ENCODE data around the gene CD82. TPM values are rescaled to one million over a fixed set of nuclear protein-coding genes. Genes with fewer than 3 reads are reported as not detected.

Gene CD82
- polyA plus RNA-seq, 1 donor from 2014 or later: 0.84 TPM

DNA sequence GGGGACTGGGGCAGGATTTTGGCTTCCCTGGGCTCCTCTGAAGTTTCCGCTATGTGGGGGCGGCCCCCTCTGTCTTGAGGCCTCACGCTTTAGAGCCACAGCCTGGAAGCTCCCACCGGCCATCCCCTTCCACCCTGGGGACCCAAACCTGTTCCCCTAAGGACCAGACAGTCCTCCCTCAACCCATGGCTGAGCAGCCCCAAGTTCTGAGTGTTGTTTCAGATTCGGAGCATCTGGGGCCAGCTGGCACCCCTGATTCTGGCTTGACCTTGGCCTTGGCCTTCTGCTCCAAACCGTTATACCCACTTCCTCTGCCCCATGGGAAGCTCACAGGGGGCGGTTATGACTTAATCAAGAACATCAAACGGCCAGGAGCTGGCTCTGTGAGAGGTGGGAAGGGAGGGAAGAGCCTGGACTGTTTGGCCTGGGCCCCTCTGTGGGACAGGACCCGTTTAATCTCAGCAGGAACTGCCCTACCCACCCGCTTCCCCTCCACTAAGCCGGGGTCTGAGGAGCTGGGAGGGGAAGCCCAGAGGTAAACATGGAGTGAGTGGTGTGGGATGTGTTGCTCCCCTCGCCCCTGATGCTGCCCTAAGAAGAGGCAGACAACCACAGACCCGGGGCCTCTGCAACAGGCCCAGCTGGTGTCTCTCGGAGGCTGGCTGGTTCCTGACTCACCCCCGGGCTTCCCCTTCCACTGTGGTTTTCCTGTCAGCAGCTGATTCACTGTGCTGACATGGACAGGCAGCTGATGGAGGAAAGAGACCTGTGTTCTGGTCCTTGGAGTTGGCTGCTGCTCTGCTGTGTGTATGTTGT, 3.4 kb downstream of the CD82 start:
- Histone ChIP-seq H3K9ac (ENCODE audit: low read length) (no peak overlapping the region), H3F3A (ENCODE audit: insufficient read depth, low read length, poor library complexity, severe bottlenecking) (no peaks in the 10 kb centered on the region), H3K4me2 (ENCODE audit: low read length) (no peak overlapping the region), H3K27me3 (ENCODE audit: insufficient read depth, low read depth, low read length) (no peaks in the 10 kb centered on the region), H3K79me2 (replicated peaks; ENCODE audit: insufficient read depth, low read length) (peaks cover 24% of the 10 kb centered on the region), H3K36me3 (ENCODE audit: insufficient read depth, low read length) (no peaks in the 10 kb centered on the region), H3K9me3 (ENCODE audit: low read length) (no peaks in the 10 kb centered on the region), H3K9me2 (ENCODE audit: insufficient read depth, low read length) (no peaks in the 10 kb centered on the region), H3K4me3 (ENCODE audit: low read length) (no peak overlapping the region), H4K20me1 (ENCODE audit: insufficient read depth) (no peaks in the 10 kb centered on the region), H2AFZ (ENCODE audit: low read depth, low read length) (no peak overlapping the region), H3K27ac (ENCODE audit: low read length) (no peak overlapping the region)
- TF ChIP-seq MXI1 (conservative IDR thresholded peaks at IDR 0.05; ENCODE audit: poor library complexity, severe bottlenecking) (no peak), EP300 (conservative IDR thresholded peaks at IDR 0.05; ENCODE audit: poor library complexity, severe bottlenecking) (no peak), EZH2 (IDR thresholded peaks at IDR 0.05; ENCODE audit: borderline replicate concordance, insufficient read depth, low read length, poor library complexity, severe bottlenecking) (no peak), RAD21 (conservative IDR thresholded peaks at IDR 0.05) (no peak), POLR2AphosphoS5 (IDR thresholded peaks at IDR 0.05) (no peak), SMC3 (conservative IDR thresholded peaks at IDR 0.05; ENCODE audit: poor library complexity) (no peak)
- TF ChIP-seq, protein P1, sequence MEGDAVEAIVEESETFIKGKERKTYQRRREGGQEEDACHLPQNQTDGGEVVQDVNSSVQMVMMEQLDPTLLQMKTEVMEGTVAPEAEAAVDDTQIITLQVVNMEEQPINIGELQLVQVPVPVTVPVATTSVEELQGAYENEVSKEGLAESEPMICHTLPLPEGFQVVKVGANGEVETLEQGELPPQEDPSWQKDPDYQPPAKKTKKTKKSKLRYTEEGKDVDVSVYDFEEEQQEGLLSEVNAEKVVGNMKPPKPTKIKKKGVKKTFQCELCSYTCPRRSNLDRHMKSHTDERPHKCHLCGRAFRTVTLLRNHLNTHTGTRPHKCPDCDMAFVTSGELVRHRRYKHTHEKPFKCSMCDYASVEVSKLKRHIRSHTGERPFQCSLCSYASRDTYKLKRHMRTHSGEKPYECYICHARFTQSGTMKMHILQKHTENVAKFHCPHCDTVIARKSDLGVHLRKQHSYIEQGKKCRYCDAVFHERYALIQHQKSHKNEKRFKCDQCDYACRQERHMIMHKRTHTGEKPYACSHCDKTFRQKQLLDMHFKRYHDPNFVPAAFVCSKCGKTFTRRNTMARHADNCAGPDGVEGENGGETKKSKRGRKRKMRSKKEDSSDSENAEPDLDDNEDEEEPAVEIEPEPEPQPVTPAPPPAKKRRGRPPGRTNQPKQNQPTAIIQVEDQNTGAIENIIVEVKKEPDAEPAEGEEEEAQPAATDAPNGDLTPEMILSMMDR (IDR thresholded peaks at IDR 0.05; ENCODE audit: poor library complexity, severe bottlenecking): no peak

DNA sequence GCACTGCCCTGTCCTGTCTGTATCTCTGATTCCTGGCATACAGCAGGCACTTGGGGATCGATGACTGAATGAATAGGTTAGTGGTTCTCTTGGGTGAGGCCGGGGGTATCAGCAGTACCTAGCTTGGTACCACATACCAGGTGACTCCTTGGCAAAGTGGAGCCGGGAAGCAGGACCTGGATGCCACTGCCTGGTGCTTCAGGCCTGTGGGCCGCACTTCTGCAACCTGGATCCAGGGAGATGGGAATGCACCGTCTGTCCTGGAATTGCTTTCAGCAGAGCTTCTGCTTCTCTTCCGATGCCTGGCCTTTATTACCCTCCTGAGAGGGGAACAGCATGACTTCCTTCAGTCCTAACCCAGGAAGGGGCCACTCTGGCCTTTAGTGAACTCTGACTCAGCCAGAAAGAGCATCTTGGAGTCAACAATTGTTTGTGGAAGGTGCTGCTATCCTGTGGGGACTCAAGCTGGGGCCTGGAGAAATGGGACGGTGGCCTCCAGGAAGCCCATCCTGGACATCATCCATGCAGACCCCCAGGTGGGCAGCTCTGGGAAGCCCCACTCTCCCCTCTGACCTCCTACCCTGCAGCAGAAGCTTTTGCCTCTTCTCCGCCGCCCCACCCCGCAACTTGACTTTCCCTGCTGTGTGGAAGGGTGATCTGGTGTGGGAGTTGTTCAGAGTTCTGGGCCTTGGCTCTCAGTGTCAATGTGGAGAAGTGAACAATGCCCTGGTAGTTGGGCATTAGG, 5.1 kb downstream of the CD82 start:
- no peak overlapping the region for H3K4me2 ChIP-seq (ENCODE audit: low read length)
- H3K9ac ChIP-seq (ENCODE audit: low read length): no peak overlapping the region
- TF ChIP-seq EP300 (conservative IDR thresholded peaks at IDR 0.05; ENCODE audit: poor library complexity, severe bottlenecking) (no peak), EZH2 (IDR thresholded peaks at IDR 0.05; ENCODE audit: borderline replicate concordance, insufficient read depth, low read length, poor library complexity, severe bottlenecking) (no peak), SMC3 (conservative IDR thresholded peaks at IDR 0.05; ENCODE audit: poor library complexity) (no peak), RAD21 (conservative IDR thresholded peaks at IDR 0.05) (no peak), MXI1 (conservative IDR thresholded peaks at IDR 0.05; ENCODE audit: poor library complexity, severe bottlenecking) (no peak), TAF1 (IDR thresholded peaks at IDR 0.05; ENCODE audit: low read depth) (no peak), POLR2AphosphoS5 (IDR thresholded peaks at IDR 0.05) (no peak)
- TF ChIP-seq, protein P1 (IDR thresholded peaks at IDR 0.05; ENCODE audit: poor library complexity, severe bottlenecking): no peak
- TF ChIP-seq, protein P2, sequence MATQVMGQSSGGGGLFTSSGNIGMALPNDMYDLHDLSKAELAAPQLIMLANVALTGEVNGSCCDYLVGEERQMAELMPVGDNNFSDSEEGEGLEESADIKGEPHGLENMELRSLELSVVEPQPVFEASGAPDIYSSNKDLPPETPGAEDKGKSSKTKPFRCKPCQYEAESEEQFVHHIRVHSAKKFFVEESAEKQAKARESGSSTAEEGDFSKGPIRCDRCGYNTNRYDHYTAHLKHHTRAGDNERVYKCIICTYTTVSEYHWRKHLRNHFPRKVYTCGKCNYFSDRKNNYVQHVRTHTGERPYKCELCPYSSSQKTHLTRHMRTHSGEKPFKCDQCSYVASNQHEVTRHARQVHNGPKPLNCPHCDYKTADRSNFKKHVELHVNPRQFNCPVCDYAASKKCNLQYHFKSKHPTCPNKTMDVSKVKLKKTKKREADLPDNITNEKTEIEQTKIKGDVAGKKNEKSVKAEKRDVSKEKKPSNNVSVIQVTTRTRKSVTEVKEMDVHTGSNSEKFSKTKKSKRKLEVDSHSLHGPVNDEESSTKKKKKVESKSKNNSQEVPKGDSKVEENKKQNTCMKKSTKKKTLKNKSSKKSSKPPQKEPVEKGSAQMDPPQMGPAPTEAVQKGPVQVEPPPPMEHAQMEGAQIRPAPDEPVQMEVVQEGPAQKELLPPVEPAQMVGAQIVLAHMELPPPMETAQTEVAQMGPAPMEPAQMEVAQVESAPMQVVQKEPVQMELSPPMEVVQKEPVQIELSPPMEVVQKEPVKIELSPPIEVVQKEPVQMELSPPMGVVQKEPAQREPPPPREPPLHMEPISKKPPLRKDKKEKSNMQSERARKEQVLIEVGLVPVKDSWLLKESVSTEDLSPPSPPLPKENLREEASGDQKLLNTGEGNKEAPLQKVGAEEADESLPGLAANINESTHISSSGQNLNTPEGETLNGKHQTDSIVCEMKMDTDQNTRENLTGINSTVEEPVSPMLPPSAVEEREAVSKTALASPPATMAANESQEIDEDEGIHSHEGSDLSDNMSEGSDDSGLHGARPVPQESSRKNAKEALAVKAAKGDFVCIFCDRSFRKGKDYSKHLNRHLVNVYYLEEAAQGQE (IDR thresholded peaks at IDR 0.05; ENCODE audit: borderline replicate concordance): no peak

More for the DNA sequence above, 5.1 kb downstream of the CD82 start:
- Histone ChIP-seq H3K27me3 (ENCODE audit: insufficient read depth, low read depth, low read length) (no peaks in the 10 kb centered on the region), H3K79me2 (replicated peaks; ENCODE audit: insufficient read depth, low read length) (peaks cover 24% of the 10 kb centered on the region), H4K20me1 (ENCODE audit: insufficient read depth) (no peaks in the 10 kb centered on the region), H3F3A (ENCODE audit: insufficient read depth, low read length, poor library complexity, severe bottlenecking) (no peaks in the 10 kb centered on the region), H3K36me3 (ENCODE audit: insufficient read depth, low read length) (no peaks in the 10 kb centered on the region), H2AFZ (ENCODE audit: low read depth, low read length) (no peak overlapping the region), H3K27ac (ENCODE audit: low read length) (no peak overlapping the region), H3K4me3 (ENCODE audit: low read length) (no peak overlapping the region), H3K9me3 (ENCODE audit: low read length) (no peaks in the 10 kb centered on the region), H3K9me2 (ENCODE audit: insufficient read depth, low read length) (no peaks in the 10 kb centered on the region)

Data from neural cell (in vitro differentiated cells).